T-helper 17 cell (primary cell): ENCODE measurements around the gene DSG4. TPM values are rescaled to one million over a fixed set of nuclear protein-coding genes. Genes with fewer than 3 reads are reported as not detected.
"Not testable (repeated sequence)": the region's sequence is repeated elsewhere in the genome, so short reads cannot be mapped to it uniquely, and the experiment has no call there.

Experiments used
- ATAC-seq: fragments of 150-1000 bp; cut with Tn5 transposase; 2 replicates; pipeline ENCODE4 v1.10.0; 2021; ENCODE audit warnings: mild to moderate bottlenecking, moderate library complexity
- DNase-seq, 3 donors: peaks; one replicate each; pipeline versions ENCODE4 v3.0.0 to v3.0.0-alpha.2; 2020 to 2021
- H3K9me3 ChIP-seq: one replicate; pipeline ENCODE4 v1.7.0; 2013; ENCODE audit warnings: low read length, mild to moderate bottlenecking; ENCODE audit not compliant: control insufficient read depth, poor library complexity, severe bottlenecking
- H3K27ac Mint-ChIP-seq: one replicate; pipeline ENCODE4 v1.8.0; 2022; ENCODE audit warnings: mild to moderate bottlenecking, moderate library complexity, mixed read lengths
- H3K27me3 Mint-ChIP-seq: one replicate; pipeline ENCODE4 v1.8.0; 2022; ENCODE audit warnings: mixed read lengths
- H3K36me3 Mint-ChIP-seq: one replicate; pipeline ENCODE4 v1.8.0; 2022; ENCODE audit warnings: low read depth, mixed read lengths
- H3K4me1 Mint-ChIP-seq: one replicate; pipeline ENCODE4 v1.8.0; 2022; ENCODE audit warnings: mild to moderate bottlenecking, mixed read lengths
- H3K4me3 Mint-ChIP-seq: one replicate; pipeline ENCODE4 v1.8.0; 2022; ENCODE audit warnings: mild to moderate bottlenecking, moderate library complexity, mixed read lengths
- total RNA-seq, 4 donors: library from RNA in 2 of 4; stranded (reverse) in 2 of 4; gene quantifications; one replicate each; pipeline ENCODE4 v1.2.3 and lab custom pipeline; 2022 to 2026

DSG4 gene, protein sequence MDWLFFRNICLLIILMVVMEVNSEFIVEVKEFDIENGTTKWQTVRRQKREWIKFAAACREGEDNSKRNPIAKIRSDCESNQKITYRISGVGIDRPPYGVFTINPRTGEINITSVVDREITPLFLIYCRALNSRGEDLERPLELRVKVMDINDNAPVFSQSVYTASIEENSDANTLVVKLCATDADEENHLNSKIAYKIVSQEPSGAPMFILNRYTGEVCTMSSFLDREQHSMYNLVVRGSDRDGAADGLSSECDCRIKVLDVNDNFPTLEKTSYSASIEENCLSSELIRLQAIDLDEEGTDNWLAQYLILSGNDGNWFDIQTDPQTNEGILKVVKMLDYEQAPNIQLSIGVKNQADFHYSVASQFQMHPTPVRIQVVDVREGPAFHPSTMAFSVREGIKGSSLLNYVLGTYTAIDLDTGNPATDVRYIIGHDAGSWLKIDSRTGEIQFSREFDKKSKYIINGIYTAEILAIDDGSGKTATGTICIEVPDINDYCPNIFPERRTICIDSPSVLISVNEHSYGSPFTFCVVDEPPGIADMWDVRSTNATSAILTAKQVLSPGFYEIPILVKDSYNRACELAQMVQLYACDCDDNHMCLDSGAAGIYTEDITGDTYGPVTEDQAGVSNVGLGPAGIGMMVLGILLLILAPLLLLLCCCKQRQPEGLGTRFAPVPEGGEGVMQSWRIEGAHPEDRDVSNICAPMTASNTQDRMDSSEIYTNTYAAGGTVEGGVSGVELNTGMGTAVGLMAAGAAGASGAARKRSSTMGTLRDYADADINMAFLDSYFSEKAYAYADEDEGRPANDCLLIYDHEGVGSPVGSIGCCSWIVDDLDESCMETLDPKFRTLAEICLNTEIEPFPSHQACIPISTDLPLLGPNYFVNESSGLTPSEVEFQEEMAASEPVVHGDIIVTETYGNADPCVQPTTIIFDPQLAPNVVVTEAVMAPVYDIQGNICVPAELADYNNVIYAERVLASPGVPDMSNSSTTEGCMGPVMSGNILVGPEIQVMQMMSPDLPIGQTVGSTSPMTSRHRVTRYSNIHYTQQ
- total RNA-seq = not detected
- 0 reads per million in 2 donors for total RNA-seq (lab: John Stamatoyannopoulos, UW)

DNA sequence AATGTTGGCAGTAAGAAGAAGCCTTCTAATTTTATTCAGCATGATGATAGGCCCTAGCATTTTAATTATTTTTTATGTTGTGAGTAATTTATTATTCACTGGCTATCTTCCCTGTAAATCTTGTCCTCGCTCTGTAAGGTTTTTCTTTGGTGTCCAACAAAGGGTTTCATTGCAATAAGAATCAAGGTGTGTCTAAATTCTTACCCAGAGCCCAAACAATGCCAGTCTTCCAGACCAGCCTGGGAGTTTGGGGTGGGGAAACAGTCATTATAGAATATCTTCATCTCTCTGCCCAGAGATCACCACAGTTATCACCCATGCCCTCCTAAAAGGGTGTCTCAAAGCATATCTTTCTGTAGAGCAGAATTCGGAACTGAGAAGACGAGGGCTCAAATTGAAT, at the start of gene DSG4:
TSS of gene DSG4 (plus strand) at position 301 of the 400 bp plus-strand sequence. CDS start 135 bp downstream, outside the sequence.
- ATAC-seq (no peak), DNase-seq (no peak)
- Mint-ChIP-seq H3K27ac (no peak within 1 kb of the TSS), H3K36me3 (no peaks in the 10 kb centered on the region), H3K27me3 (no peaks in the 10 kb centered on the region), H3K4me3 (no peak within 1 kb of the TSS), H3K4me1 (no peaks in the 10 kb centered on the region)
- no peaks in the 10 kb centered on the region for H3K9me3 ChIP-seq

DNA sequence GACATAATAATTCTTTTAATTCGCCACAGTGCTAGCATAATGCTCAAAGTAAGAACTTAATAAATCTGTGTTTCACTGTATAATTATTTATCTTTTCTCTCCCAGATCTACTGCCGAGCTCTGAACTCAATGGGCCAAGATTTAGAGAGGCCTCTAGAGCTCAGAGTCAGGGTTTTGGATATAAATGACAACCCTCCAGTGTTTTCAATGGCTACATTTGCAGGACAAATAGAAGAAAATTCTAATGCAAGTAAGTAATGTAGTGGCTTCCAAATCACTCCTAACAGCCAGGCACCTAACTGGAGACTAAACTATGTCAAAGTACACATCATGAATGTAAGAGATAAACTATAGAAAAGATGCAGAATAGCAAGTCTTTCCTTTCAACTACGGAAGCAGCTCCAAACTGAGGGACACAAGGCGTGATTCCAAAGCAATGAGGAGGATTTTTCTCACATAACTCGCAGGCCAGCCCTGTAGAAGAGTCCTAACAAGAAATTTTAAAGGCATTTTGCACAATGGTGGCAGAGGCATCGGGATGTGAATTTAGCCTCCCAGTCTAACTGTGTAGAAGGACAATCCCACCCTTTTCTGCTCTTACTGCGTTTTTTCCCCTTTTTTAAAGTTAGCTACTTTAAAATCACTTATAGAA, 46.7 kb upstream of the DSG4 start:
- Mint-ChIP-seq H3K27me3 (no peaks in the 10 kb centered on the region), H3K27ac (no peak overlapping the region), H3K4me1 (no peaks in the 10 kb centered on the region), H3K4me3 (no peak overlapping the region), H3K36me3 (no peaks in the 10 kb centered on the region)
- DNase-seq (no peak), ATAC-seq (no peak)
- no peaks in the 10 kb centered on the region for H3K9me3 ChIP-seq

DNA sequence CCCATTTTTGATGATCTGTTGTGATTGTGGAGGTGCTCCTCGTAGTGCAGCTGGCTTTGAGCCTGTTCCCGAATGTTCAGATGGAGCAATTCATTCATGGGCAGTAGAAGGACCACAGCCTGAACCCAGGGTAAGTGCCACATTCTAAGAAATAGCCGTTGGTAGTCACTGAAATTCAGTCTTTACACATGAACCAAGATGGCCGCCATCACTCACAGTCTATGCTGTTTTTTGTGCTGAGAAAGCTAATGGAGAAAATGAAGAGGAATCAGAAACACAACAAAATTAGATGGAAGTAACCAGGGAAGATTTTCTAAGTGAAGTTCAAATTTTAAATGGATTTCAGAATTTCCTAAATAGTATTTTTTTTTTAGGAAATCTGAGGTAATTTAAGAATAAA, 33.1 kb upstream of the DSG4 start:
- Mint-ChIP-seq H3K27me3 (no peaks in the 10 kb centered on the region), H3K36me3 (no peaks in the 10 kb centered on the region), H3K27ac (no peak overlapping the region), H3K4me1 (no peaks in the 10 kb centered on the region), H3K4me3 (no peak overlapping the region)
- ATAC-seq = no peak
- no peaks in the 10 kb centered on the region for H3K9me3 ChIP-seq
- DNase-seq = no peak

DNA sequence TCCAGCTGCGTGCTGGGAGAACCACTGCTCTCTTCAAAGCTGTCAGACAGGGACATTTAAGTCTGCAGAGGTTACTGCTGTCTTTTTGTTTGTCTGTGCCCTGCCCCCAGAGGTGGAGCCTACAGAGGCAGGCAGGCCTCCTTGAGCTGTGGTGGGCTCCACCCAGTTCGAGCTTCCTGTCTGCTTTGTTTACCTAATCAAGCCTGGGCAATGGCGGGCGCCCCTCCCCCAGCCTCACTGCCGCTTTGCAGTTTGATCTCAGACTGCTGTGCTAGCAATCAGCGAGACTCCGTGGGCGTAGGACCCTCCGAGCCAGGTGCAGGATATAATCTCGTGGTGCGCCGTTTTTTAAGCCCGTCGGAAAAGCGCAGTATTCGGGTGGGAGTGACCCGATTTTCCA, 23.2 kb upstream of the DSG4 start:
- not testable (repeated sequence) for H3K4me3 Mint-ChIP-seq, ATAC-seq, H3K27ac Mint-ChIP-seq, H3K36me3 Mint-ChIP-seq, H3K4me1 Mint-ChIP-seq, H3K9me3 ChIP-seq, DNase-seq, H3K27me3 Mint-ChIP-seq

DNA sequence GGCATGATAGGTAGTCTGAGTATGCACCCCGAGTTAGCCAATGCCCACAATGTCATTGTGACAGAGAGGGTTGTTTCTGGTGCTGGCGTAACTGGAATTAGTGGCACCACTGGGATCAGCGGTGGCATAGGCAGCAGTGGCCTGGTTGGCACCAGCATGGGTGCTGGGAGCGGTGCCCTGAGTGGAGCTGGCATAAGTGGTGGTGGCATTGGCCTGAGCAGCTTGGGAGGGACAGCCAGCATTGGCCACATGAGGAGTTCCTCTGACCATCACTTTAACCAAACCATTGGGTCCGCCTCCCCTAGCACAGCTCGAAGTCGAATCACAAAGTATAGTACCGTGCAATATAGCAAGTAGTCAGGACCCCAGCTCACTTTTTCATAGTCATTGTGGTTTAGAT, 21.6 kb upstream of the DSG4 start:
- Mint-ChIP-seq H3K4me1 (no peaks in the 10 kb centered on the region), H3K4me3 (no peak overlapping the region), H3K27ac (no peak overlapping the region), H3K27me3 (no peaks in the 10 kb centered on the region), H3K36me3 (no peaks in the 10 kb centered on the region)
- DNase-seq (no peak), ATAC-seq (no peak)
- H3K9me3 ChIP-seq = no peaks in the 10 kb centered on the region

DNA sequence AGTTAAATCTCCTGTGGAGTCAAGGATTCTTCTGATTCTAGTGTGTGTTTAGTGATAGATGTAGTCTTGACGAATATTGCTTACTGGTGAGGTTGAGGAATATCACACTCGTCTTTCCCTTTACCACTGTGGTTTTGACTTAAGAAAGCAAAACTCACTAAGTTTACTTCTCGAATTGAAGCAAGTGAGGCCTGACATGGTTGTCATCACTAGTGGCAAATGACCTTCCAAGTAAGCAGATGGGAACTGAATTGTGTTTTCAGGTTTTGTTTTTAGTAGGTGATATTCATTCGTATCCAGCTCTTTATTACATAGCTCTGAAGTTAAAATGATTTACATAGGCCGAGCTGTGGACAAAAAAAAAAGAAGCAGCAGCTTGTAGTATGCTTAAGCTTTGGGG, 20.6 kb upstream of the DSG4 start:
- no peaks in the 10 kb centered on the region for H3K36me3 Mint-ChIP-seq
- ATAC-seq (no peak), DNase-seq (no peak)
- H3K4me3 Mint-ChIP-seq = no peak overlapping the region
- no peaks in the 10 kb centered on the region for H3K27me3 Mint-ChIP-seq
- no peak overlapping the region for H3K27ac Mint-ChIP-seq
- H3K4me1 Mint-ChIP-seq = no peaks in the 10 kb centered on the region
- H3K9me3 ChIP-seq = no peaks in the 10 kb centered on the region

DNA sequence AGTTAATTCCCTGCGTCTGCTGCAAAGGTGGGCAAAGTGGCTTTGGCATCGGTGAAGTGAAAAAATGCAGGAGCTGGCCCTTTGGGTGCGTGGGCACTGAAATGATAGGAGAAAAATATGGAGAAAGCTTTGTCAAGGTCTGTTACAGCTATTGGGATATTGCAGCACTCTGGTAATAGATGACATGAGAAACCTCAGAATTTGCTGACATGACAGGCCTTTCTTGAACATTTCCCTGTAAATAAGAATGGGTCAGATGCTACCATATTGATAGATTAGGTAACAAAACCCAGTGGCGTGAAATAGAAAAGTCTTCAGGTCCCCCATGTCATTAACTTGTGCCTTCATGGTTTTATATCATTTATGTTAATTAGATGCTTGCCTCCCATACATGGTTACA, 12.4 kb upstream of the DSG4 start:
- DNase-seq (no peak), ATAC-seq (no peak)
- Mint-ChIP-seq H3K27me3 (no peaks in the 10 kb centered on the region), H3K4me1 (no peaks in the 10 kb centered on the region), H3K27ac (no peak overlapping the region), H3K4me3 (no peak overlapping the region), H3K36me3 (no peaks in the 10 kb centered on the region)
- no peaks in the 10 kb centered on the region for H3K9me3 ChIP-seq

DNA sequence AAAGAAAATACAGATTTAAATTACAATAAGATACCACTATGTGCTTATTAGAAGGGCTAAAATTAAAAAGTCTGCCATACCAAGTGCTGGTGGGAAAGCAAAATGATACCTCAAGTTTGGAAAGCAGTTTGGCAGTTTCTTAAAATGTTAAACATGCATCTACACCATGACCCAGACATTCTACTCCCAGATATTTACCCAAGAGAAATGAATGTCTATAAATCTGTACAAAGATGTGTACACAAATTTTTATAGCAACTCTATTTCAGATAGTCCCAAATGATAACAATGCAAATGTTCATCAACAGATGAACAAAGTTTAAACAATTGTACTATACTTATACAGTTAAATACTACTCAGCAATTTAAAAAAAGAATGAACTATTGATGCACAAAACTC, 7.1 kb upstream of the DSG4 start:
- Mint-ChIP-seq H3K27me3 (no peaks in the 10 kb centered on the region), H3K27ac (no peak overlapping the region), H3K4me1 (no peaks in the 10 kb centered on the region), H3K4me3 (no peak overlapping the region), H3K36me3 (no peaks in the 10 kb centered on the region)
- ATAC-seq = no peak
- no peaks in the 10 kb centered on the region for H3K9me3 ChIP-seq
- no peak for DNase-seq

DNA sequence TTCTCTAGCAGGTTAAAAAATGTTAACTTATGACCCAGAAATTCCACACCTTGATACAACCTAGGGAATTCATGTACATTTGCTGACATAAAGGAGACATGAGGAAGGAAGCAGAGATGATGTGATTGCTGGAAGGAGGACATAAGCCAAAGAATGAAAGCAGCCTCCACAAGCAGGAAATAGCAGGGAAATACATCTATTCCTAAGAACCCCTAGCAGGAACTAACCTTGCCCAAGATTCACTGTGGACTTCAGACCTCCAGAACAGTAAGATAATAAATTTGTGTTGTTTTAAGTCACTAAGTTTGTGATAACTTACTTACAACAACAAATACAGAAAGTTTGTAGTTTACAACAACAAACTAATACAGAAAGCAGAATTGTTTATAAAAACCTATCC, 4.6 kb upstream of the DSG4 start:
- H3K27me3 Mint-ChIP-seq = no peaks in the 10 kb centered on the region
- H3K27ac Mint-ChIP-seq = no peak overlapping the region
- H3K36me3 Mint-ChIP-seq = no peaks in the 10 kb centered on the region
- DNase-seq (no peak), ATAC-seq (no peak)
- no peak overlapping the region for H3K4me3 Mint-ChIP-seq
- H3K9me3 ChIP-seq = no peaks in the 10 kb centered on the region
- H3K4me1 Mint-ChIP-seq = no peaks in the 10 kb centered on the region

DNA sequence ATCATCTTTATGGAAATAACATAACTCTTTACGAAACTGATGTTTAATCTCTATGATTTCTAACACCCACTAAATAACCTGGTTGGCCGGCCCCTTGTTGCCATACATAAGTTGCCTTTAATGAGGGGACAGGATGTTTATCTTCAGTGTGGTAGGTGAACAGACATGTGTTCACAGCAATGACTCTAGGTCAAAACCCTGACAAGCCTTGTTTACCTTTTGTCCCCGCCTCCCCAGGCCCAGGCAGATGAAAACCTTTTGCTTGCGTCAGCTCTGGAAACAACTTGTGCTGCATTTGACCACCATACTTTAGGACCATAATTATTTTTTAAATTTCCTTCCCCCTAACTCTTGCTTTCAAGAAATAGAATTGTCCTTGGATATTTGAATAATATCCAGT, 2.9 kb upstream of the DSG4 start:
- no peaks in the 10 kb centered on the region for H3K36me3 Mint-ChIP-seq
- H3K9me3 ChIP-seq = no peaks in the 10 kb centered on the region
- DNase-seq = no peak
- H3K4me1 Mint-ChIP-seq = no peaks in the 10 kb centered on the region
- ATAC-seq = no peak
- H3K27ac Mint-ChIP-seq = no peak overlapping the region
- no peaks in the 10 kb centered on the region for H3K27me3 Mint-ChIP-seq
- no peak overlapping the region for H3K4me3 Mint-ChIP-seq

DNA sequence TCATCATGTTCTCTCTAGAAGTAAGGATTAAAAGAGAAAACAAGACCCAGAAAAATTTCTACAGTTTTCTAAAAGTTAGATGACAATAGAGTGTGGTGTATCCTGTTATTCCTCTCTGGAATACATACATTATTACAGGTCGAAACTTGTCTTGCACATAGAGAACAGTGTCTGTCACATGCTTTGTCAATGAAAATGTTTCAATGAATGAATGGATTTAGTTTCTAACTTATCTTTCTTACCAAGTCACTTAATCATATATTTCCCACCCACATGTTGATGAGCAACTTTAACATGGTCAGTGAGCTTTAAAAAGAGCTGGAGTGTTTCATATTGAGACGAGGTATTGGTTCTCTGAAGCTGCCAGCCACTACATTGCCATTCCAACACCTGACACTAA, 4.3 kb downstream of the DSG4 start:
- DNase-seq = no peak
- H3K36me3 Mint-ChIP-seq = no peaks in the 10 kb centered on the region
- H3K27ac Mint-ChIP-seq = no peak overlapping the region
- no peak overlapping the region for H3K4me3 Mint-ChIP-seq
- H3K4me1 Mint-ChIP-seq = no peaks in the 10 kb centered on the region
- ATAC-seq = no peak
- no peaks in the 10 kb centered on the region for H3K9me3 ChIP-seq
- H3K27me3 Mint-ChIP-seq = no peaks in the 10 kb centered on the region

DNA sequence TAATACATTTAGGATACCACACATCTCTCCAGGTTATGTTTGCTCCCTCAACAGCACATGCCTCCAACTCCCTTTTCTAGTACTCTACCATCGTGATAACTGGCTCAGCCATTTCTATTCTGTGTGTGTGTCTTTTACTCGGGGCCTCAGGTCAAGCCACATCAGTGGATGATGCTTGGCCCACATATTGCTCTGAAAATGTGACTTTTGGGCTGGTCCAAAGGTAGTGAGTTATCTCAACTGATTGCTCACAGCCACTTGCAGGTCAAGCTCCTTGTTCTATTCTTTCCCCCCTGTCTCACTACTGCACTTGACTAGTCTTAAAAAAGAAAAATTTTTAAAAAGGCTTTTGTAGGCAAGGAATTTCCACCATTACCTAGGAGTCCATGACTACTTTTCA, 5.5 kb downstream of the DSG4 start:
- DNase-seq = no peak
- no peak overlapping the region for H3K4me3 Mint-ChIP-seq
- no peaks in the 10 kb centered on the region for H3K36me3 Mint-ChIP-seq
- no peak for ATAC-seq
- no peaks in the 10 kb centered on the region for H3K4me1 Mint-ChIP-seq
- no peak overlapping the region for H3K27ac Mint-ChIP-seq
- H3K27me3 Mint-ChIP-seq = no peaks in the 10 kb centered on the region
- no peaks in the 10 kb centered on the region for H3K9me3 ChIP-seq

DNA sequence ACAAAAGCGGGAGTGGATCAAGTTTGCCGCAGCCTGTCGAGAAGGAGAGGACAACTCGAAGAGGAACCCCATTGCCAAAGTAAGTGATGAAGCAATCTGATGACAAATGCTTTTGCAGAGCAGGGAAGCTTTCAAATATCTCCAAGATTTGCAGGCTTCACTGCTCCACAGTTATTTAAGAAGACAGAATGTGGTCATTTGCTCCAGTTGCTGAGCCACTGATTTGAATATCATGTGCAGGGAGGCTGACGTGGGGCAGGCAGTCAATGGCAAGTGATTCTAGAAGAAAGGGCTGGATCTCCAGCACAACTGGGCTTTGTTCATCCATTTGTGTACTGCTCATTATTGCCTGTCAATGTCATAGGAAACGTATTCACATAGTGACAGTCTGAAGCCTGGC, 10.2 kb downstream of the DSG4 start:
- no peak for DNase-seq
- ATAC-seq = no peak
- no peaks in the 10 kb centered on the region for H3K4me1 Mint-ChIP-seq
- no peak overlapping the region for H3K4me3 Mint-ChIP-seq
- no peaks in the 10 kb centered on the region for H3K9me3 ChIP-seq
- no peaks in the 10 kb centered on the region for H3K27me3 Mint-ChIP-seq
- no peak overlapping the region for H3K27ac Mint-ChIP-seq
- no peaks in the 10 kb centered on the region for H3K36me3 Mint-ChIP-seq
